ENCODE results near the gene LPCAT3.
A peak's percentile ranks its signal among the peaks of the same experiment; 100 is the strongest.

LPCAT3 gene

DNA sequence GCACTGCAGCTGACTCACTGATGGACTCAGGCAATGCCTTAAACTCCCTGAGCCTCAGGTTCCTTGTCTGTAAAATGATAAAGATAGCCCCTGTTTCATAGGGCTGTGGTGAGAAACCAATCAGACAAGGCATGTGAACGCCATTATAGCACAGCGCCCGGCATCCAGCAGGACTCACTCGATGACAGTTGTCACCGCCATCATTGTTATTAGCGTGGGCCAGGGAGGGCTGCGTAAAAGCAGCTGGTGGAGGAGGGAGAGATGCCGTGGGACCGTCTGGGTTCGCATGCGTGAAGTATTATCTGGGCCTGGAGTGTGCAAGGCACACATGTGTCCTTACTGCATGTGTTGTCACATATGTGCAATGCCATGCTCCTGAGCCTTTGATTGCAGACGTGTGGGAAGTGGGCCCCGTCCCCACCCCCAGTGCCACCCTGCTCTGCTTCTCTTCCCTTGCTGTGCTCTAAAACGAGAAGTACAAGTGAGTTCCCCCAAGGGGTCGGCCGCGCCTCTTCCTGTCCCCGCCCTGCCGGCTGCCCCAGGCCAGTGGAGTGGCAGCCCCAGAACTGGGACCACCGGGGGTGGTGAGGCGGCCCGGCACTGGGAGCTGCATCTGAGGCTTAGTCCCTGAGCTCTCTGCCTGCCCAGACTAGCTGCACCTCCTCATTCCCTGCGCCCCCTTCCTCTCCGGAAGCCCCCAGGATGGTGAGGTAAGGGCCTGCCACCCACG, 67.3 kb downstream of the LPCAT3 start, which contains the start of gene PTPN6:
Gene PTPN6, plus strand, starts transcription at position 546 of the 730 bp plus-strand sequence. Its CDS starts 157 bp downstream, at position 703.
- DNase-seq: peak; percentile 88

DNA sequence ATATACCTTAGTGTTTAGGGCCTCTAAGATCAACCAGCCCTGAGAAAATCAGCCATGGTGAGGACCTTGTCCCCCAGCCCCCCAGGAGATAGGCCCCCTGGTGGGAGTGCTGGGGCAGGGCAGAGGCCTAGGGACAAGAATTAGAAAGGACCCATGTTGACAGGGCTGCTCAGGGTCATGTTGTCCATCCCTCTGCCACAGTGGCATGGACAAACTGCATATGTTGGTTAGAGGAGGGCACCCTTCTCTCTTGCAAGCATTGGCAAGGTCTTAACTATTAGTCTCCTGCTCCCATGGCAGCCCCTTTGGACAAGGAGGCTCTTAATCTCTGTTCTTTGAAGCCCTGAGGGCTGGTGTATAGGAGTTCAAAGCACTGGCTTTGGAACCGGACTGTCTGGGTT, 67.9 kb downstream of the LPCAT3 start:
- peak; percentile 70 for DNase-seq

DNA sequence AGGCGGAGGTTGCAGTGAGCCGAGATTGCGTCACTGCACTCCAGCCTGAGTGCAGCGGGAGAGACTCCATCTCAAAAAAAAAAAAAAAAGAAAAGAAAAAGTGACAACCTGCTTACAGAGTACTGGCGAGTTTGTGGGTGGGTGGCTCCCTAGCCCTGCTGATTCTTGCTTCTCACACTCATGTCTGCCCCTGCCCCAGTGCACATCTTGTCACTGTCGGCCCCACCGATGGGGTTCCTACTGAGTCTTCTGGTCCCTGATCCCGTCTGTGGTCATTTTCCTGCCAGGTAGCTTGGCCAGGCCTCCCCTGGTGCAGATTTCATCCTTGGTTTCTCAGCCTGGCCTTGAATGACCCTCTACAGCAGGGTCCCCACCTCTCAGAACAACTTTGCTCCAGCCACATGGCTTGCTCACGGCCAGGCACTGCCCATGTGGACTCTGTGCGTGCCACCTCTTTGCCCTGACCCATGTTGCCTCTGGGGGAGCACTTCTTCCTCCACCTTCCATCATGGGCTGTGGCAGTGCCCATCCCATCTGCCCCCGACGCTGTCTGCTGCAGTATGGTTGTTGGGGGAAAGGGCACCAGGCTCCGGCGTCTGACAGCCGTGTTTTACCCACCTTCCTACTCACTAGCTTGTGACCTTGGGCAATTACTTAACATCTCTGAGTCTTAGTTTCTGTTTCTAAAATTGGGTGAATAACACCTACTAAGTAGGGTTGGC, 69.2 kb downstream of the LPCAT3 start:
- DNase-seq: peak; percentile 76

DNA sequence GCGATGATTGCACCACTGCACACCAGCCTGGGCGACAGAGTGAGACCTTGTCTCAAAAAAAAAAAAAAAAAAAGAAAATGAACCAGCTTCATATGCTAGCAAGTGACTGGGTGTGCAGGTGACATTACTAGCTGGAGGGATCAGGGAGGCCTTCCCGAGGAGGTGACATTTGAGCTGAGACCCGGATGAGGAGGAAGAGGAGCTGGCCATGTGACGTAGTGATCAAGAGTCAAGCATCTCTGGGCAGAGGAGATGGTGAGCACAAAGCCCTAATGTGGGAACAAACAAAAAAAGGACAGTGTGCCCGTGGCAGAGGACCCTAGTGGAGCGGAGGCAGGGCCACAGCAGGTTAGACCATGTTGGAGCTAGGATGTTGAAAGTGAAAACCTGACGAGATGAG, 70.7 kb downstream of the LPCAT3 start:
- DNase-seq: no peak

DNA sequence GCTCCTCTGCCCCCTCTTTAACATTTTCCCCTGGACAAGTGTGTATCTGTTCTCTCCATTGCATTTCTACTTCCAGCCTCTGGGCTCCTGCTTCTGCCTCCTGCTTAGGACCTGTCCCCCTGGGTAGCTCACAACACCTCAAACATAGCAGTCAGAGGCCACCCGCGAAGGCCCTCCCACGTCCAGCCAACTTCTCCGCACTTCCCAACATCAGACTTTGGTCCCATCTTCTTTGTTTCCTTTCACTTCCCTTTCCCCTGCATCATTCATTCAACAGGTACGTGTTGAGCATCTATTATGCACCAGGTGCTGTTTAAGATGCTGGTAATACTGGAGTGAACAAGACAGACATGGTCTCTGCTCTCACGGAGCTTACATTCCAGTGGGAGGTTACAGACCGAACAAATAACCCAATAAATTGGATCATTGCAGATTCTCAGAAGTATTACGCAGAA, 71.3 kb downstream of the LPCAT3 start:
- DNase-seq: no peak

DNA sequence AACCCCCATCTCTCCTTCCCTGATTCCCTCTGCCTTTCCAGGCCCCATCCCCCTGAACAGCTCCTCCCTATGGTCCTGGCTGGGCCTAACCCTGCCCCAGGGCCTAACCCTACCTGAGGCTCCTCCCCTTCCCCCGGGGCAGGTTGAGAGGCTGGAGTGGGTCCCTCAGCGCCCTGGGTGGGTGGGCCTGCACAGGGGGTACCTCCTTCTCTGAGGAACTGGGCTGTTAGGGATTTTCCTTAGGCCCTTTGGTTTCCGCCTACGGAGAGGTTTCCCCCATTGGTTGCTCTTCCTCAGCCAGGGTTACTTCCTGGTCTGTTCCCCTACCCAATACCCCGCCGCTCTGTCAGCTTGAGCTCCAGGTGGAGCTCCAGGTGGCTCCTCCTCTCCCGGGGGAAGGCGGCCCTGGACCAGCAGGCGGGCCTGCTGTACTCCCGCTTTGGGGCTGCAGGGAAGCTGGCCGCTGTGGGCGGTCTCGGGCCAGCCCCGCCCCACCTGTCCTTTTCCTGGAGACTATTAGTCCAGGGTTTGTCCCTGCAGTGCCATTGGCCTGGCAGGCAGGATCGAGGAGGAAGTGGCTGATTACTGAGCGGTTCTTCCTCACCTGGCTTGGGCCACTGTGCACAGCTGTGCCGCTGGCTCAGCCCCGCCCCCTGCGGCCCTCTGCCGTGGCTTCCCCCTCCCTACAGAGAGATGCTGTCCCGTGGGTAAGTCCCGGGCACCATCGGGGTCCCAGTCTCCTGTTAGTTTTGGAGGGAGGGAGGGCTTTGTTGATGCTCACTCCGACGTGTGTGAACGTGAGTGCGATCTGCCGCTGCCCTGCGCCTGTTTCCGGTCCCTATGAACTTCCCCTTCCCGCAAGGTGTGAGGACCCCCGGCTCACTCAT, 72.0 kb downstream of the LPCAT3 start:
- DNase-seq: peak; percentile 83

DNA sequence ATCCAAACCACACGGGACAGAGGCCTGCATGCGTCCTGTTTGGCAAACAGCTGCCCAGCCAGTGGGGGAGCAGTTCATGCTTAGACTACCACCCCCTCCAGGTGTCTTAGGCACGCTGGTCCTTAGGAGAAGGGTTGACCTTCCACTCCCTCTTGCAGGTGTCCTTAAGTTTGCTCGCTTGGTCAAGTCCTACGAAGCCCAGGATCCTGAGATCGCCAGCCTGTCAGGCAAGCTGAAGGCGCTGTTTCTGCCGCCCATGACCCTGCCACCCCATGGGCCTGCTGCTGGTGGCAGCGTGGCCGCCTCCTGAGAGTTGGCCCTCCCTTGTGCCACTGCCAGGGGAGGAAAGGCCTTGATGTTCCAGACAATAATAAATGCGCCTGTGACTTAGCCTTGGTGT, 72.7 kb downstream of the LPCAT3 start:
- DNase-seq: no peak

DNA sequence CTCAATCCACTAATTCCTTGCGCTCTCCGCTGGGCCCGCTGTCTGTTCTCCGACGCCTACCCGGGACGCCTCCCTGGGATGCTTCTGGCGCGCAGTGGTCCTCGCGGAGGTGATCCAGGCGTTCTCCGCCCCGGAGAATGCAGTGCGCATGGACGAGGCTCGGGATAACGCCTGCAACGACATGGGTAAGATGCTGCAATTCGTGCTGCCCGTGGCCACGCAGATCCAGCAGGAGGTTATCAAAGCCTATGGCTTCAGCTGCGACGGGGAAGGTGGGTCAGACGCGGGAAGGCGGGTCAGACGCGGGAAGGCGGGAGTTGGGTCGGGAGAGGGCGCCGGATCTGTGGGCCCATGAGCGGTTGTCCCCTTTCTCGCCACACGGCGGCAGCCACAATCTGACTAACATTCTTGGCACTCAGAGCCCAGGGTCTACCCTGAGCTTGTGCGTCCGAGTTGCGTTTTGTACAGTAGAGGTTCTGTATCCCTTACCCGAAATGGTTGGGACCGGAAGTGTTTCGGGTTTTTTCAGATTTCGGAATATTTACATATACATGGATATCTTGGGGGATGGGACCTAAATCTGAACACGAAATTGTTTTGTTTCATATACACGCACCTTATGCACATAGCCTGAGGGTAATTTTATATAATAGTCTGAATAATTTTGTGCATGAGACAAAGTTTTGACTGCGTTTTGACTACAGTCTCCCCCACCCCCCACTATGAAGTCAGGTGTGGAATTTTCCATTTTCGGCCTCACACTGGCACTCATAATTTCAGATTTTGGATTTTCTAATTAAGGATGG, 73.7 kb downstream of the LPCAT3 start:
- DNase-seq: no peak

DNA sequence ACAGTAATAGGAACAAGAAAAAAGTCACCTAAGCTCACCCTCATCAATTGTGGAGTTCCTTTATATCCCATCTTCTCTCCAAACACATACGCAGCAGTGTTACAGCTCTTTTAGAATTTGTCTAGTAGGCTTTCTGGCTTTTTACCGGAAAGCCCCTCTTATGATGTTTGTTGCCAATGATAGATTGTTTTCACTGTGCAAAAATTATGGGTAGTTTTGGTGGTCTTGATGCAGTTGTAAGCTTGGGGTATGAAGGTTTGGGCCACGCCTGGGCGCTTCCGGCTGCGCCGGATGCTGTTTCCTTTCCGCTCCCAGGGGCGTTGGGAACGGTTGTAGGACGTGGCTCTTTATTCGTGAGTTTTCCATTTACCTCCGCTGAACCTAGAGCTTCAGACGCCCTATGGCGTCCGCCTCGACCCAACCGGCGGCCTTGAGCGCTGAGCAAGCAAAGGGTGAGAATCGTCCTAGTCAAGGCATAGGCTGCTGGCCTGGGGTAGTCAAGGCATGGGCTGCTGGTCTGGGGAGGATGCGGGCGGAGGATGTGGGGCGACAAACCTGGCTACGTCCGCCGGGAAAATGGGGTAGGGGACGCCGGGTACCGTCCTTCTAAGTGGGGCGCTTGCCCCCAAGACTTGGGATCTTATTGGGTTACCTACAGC, 74.4 kb downstream of the LPCAT3 start, which contains the start of the genes C12orf57 and RNU7-1:
Gene C12orf57, plus strand, starts transcription at position 301 of the 659 bp plus-strand sequence. Its CDS starts 100 bp downstream, at position 401.
Gene RNU7-1, plus strand, starts transcription at position 95 of the 659 bp plus-strand sequence.
- peak; percentile 92 for DNase-seq

DNA sequence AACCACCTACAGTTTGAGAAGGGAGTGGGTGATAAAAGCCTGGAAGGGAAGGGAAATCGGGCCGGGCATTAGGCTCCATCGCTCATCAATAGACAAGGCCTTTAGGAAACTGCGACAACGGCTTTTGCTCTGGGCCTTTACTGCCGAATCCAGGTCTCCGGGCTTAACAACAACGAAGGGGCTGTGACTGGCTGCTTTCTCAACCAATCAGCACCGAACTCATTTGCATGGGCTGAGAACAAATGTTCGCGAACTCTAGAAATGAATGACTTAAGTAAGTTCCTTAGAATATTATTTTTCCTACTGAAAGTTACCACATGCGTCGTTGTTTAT, 74.9 kb downstream of the LPCAT3 start:
- DNase-seq: peak; percentile 84

DNA sequence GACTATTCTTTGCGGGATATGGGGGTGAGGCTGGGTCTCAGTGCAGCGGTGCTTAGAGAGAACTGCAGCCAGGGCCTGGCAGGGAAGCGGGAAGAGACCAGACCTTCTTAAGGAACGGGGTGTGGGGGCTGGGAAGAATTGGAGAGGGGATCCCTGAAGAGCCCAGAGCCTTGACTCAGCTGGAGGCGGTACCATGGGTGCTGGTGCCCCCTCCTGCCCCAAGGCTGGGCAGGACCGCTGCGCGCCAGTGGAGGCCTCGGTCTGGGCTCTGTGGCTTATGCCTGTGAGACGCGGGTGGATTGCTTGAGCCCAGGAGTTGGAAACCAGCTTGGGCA, 76.0 kb downstream of the LPCAT3 start:
- no peak for DNase-seq

DNA sequence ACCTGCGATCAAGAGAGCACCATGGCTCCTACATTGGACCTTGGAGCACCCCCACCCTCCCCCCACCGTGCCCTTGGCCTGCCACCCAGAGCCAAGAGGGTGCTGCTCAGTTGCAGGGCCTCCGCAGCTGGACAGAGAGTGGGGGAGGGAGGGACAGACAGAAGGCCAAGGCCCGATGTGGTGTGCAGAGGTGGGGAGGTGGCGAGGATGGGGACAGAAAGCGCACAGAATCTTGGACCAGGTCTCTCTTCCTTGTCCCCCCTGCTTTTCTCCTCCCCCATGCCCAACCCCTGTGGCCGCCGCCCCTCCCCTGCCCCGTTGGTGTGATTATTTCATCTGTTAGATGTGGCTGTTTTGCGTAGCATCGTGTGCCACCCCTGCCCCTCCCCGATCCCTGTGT, 76.5 kb downstream of the LPCAT3 start:
- no peak for DNase-seq

DNA sequence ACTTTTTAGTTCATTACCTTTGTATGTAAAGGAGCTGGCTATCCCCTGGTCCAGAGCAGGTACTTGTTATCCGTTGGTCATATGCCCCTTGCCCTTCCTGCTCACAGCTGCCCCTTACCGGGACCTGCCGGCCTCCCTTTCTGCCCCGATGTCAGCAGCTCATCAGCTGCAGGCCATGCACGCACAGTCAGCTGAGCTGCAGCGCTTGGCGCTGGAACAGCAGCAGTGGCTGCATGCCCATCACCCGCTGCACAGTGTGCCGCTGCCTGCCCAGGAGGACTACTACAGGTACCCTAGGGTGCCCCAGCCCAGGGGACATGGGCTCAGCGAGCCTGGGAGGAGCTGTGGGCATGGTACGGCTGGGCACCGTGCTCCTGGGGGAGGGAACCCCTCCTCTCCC, 77.0 kb downstream of the LPCAT3 start:
- no peak for DNase-seq

DNA sequence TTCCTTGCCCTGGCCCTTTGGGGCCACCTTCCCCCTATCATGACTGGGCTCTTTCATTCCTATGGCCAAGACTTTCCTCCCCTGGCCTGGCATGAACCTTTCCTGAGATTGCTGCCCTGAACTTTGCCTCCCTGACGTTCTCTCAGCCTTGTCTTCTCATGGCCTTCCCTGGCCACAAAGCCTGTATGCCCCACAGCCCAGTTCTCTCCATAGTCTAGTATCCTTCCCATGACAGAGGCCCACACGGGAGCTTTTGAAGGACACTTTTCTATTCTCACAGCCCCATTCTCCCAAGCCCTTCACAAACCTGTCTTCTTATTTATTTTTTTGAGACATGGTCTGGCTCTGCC, 79.1 kb downstream of the LPCAT3 start:
- DNase-seq: no peak

DNA sequence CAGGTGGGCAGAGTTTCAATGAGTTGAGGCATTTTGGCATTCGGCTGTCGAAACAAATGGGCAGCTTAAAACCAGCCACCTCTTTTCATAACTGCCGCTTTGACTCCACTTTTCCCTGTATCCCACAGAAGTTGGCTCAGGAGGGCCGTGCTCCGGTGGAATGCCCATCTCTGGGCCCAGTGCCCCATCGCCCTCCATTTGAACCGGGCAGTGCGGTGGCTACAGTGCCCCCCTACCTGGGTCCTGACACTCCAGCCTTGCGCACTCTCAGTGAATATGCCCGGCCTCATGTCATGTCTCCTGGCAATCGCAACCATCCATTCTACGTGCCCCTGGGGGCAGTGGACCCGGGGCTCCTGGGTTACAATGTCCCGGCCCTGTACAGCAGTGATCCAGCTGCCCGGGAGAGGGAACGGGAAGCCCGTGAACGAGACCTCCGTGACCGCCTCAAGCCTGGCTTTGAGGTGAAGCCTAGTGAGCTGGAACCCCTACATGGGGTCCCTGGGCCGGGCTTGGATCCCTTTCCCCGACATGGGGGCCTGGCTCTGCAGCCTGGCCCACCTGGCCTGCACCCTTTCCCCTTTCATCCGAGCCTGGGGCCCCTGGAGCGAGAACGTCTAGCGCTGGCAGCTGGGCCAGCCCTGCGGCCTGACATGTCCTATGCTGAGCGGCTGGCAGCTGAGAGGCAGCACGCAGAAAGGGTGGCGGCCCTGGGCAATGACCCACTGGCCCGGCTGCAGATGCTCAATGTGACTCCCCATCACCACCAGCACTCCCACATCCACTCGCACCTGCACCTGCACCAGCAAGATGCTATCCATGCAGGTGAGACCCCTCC, 79.7 kb downstream of the LPCAT3 start:
- DNase-seq: no peak

DNA sequence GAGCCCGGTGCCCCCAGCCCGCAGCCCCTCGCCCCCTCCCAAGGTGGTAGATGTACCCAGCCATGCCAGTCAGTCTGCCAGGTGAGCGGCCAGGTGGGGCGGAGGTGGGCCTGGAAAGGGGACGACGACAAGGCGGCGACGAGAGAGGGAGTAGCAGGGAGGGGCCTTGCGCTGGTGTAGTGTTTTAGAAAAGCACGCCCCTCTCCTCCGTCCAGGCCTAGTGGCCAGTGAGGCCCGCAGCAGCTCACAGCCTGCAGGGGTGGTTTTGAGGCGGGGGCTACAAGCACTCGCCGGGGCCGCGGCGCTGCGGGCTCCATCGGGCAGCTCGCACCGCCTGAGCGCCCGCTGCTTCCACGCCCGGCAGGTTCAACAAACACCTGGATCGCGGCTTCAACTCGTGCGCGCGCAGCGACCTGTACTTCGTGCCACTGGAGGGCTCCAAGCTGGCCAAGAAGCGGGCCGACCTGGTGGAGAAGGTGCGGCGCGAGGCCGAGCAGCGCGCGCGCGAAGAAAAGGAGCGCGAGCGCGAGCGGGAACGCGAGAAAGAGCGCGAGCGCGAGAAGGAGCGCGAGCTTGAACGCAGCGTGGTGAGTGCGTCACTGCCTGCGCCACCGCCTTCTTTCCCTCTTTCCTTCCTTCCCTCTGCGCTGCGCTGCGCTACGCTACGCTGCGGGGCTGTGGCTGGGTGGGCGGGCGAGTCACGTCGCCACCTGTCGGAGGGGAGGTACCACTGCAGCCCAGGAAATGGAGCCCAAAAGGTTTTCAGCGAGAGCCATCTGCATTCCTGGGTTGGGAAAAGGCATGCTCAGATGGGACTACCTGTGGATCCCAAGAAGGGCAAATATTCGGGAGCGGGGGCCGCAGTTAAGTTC, 80.6 kb downstream of the LPCAT3 start:
- peak; percentile 94 for DNase-seq

DNA sequence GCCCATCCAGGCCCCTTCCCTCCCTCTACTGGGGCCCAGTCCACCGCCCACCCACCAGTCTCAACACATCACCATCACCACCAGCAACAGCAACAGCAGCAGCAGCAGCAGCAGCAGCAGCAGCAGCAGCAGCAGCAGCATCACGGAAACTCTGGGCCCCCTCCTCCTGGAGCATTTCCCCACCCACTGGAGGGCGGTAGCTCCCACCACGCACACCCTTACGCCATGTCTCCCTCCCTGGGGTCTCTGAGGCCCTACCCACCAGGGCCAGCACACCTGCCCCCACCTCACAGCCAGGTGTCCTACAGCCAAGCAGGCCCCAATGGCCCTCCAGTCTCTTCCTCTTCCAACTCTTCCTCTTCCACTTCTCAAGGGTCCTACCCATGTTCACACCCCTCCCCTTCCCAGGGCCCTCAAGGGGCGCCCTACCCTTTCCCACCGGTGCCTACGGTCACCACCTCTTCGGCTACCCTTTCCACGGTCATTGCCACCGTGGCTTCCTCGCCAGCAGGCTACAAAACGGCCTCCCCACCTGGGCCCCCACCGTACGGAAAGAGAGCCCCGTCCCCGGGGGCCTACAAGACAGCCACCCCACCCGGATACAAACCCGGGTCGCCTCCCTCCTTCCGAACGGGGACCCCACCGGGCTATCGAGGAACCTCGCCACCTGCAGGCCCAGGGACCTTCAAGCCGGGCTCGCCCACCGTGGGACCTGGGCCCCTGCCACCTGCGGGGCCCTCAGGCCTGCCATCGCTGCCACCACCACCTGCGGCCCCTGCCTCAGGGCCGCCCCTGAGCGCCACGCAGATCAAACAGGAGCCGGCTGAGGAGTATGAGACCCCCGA, 81.4 kb downstream of the LPCAT3 start:
- DNase-seq: peak; percentile 85

DNA sequence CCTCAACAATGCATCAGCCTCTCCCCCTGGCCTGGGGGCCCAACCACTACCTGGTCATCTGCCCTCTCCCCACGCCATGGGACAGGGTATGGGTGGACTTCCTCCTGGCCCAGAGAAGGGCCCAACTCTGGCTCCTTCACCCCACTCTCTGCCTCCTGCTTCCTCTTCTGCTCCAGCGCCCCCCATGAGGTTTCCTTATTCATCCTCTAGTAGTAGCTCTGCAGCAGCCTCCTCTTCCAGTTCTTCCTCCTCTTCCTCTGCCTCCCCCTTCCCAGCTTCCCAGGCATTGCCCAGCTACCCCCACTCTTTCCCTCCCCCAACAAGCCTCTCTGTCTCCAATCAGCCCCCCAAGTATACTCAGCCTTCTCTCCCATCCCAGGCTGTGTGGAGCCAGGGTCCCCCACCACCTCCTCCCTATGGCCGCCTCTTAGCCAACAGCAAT, 82.1 kb downstream of the LPCAT3 start:
- no peak for DNase-seq
